HUES6 (cell line): ENCODE data around the gene SPAG9.

ENCODE experiments used
- H3K27ac ChIP-seq: 2 replicates; pipeline ENCODE4 v1.7.0; 2013; ENCODE audit warnings: low read depth, mild to moderate bottlenecking, low read length, inconsistent platforms
- H3K27me3 ChIP-seq: 2 replicates; pipeline ENCODE4 v1.6.1; 2013; ENCODE audit warnings: low read length; ENCODE audit not compliant: control insufficient read depth, insufficient read depth
- H3K36me3 ChIP-seq: 2 replicates; pipeline ENCODE4 v1.6.1; 2013; ENCODE audit warnings: low read length; ENCODE audit not compliant: control insufficient read depth, insufficient read depth
- H3K4me1 ChIP-seq: 2 replicates; pipeline ENCODE4 v1.6.1; 2013; ENCODE audit warnings: low read length; ENCODE audit not compliant: control insufficient read depth, insufficient read depth
- H3K4me3 ChIP-seq: 2 replicates; pipeline ENCODE4 v1.5.1; 2013; ENCODE audit warnings: low read depth, low read length
- H3K9ac ChIP-seq: one replicate; pipeline ENCODE4 v1.6.1; 2013; ENCODE audit warnings: mild to moderate bottlenecking, low read length
- H3K9me3 ChIP-seq: 2 replicates; pipeline ENCODE4 v1.6.1; 2013; ENCODE audit warnings: low read depth, low read length; ENCODE audit not compliant: control insufficient read depth, insufficient read depth

The SPAG9 gene

DNA sequence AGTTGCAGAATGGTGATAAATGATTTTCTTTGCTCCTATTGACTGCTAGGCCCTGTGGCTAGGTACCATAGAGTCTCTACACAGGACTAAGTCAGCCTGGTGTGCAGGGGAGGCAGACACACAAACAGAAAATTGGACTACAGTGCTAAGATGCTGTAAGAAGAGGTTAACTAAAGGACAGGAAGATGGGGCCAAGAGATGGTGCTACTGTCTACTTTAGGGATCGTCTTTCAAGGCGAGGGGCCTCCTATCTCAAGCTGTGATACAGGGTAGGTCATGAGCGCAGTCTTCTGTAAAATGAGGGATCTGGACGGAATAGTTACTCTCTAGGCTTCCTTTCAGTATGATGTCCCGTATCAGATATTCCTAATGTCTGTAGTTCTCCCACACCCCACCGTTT is 33.5 kb upstream of the SPAG9 start:
- Histone ChIP-seq H3K27me3 (no peaks in the 10 kb centered on the region), H3K9me3 (no peaks in the 10 kb centered on the region), H3K27ac (peak overlapping the region; percentile 29; the same call in 1 of the 2 replicates), H3K9ac (peak overlapping the region; percentile 95), H3K4me3 (peak overlapping the region; percentile 94), H3K36me3 (peaks cover 40% of the 10 kb centered on the region), H3K4me1 (peaks cover 10% of the 10 kb centered on the region; the same call in 1 of the 2 replicates)

DNA sequence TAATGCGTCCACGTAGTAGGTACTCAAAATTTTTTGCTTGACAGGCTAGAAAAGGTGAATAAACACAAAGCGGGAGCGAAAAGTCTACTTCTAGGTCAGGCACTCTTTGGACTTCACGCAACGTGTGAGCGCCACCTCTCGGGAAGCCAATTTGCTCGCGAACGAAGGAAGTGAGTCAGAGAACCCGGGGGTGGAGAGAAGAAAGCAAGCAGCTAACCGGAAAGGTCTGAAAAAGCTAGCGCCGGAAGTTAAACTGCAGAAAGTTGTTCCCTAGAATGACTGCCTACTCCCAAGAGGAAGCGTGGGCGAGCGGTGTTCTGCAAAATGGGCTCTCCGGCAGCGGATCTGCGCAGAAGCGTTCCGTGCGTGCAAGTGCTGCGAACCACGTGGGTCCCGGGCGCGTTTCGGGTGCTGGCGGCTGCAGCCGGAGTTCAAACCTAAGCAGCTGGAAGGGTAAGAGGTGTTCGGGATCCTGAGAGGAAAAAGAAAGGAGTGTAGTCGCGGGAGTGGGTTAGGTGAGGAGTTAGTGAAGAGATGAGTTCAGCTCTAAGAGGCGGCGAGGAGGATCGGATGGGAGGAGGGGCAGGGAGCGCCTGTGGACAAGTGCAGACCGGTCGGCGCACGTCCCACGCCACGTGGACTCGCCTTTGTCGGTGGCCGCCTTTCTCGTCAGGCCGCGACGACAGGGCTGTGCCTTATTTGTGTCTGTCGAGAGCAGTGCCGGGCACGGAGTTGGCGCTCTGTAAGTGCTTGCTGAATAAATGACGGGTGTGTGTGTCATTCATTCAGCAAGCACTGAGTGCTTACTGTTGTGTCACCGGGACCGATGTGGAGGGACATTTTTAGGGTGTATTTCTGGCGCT is 32.8 kb upstream of the SPAG9 start, which contains the start of gene NME1:
Gene NME1, plus strand, starts transcription at position 350 of the 863 bp plus-strand sequence. CDS start 2,096 bp downstream, outside the sequence.
- Histone ChIP-seq H3K27me3 (no peaks in the 10 kb centered on the region), H3K9ac (peak within 1 kb of the TSS; percentile 95), H3K36me3 (peaks cover 32% of the 10 kb centered on the region), H3K27ac (peak within 1 kb of the TSS; percentile 29; the same call in 1 of the 2 replicates), H3K9me3 (no peaks in the 10 kb centered on the region), H3K4me3 (peak within 1 kb of the TSS; percentile 94), H3K4me1 (peaks cover 10% of the 10 kb centered on the region; the same call in 1 of the 2 replicates)

DNA sequence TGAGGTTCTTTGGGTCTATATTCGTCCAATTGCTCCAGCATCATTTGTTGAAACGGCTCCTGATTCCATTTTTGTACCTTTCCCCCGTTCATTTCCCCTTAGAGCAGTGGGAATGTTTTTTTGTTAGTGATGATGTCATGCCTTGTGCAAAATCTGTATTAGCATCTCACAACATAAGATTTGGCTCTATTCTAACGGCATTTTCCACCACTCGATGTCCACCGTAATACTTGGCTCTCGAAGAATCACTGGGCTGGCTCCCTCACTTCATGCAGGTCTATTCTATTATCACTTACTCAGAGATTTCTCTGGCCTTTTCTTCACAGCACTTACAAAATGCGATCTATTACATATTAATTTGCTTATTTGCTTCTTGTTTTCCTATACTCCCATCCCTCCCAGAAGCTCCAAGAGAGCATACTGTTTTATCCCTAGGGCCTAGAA is 32.1 kb upstream of the SPAG9 start:
- Histone ChIP-seq H3K9ac (peak overlapping the region; percentile 40), H3K27ac (peak overlapping the region; percentile 8; the same call in 1 of the 2 replicates), H3K27me3 (no peaks in the 10 kb centered on the region), H3K36me3 (peaks cover 26% of the 10 kb centered on the region), H3K9me3 (no peaks in the 10 kb centered on the region), H3K4me1 (peaks cover 10% of the 10 kb centered on the region; the same call in 1 of the 2 replicates), H3K4me3 (peak overlapping the region; percentile 54)

DNA sequence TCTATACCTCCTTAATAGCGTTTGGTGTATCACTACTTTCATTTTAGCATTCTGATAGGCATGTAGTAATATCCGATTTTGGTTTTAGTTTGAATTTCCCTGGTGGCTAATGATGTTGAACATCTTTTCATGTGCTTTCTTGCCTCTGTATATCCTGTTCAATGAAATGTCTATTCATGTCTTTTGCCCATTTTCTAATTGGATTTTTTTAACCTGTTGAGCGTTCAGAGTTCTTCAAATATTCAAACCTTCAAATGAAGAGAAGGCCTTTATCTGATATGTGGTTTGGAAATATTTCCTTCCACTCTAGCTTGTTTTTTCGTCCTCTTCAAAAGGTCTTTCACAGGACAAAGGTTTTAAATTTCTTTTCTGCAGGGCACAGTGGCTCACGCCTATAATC is 30.3 kb upstream of the SPAG9 start:
- H3K27ac ChIP-seq = no peak overlapping the region
- H3K9ac ChIP-seq = no peak overlapping the region
- peaks cover 8% of the 10 kb centered on the region for H3K36me3 ChIP-seq
- H3K9me3 ChIP-seq = no peaks in the 10 kb centered on the region
- H3K4me3 ChIP-seq = no peak overlapping the region
- H3K4me1 ChIP-seq = peaks cover 10% of the 10 kb centered on the region; the same call in 1 of the 2 replicates
- no peaks in the 10 kb centered on the region for H3K27me3 ChIP-seq

DNA sequence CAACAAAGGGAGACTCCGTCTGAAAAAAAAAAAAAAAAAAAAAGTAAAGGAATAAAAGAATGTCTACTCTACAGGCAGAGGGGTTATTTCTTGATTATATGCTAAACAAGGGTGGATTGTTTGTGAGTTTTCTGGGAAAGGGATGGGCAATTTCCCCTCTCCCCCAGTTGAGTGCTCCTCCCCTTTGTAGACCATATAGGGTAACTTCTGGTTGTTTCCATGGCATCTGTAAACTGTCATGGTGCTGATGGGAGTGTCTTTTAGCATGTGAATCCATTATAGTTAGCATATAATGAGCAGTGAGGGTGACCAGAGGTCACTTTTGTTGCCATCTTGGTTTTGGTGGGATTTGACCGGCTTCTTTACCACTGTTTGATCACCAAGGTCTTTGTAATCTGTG is 28.5 kb upstream of the SPAG9 start:
- Histone ChIP-seq H3K9me3 (no peaks in the 10 kb centered on the region), H3K4me3 (no peak overlapping the region), H3K27me3 (no peaks in the 10 kb centered on the region), H3K9ac (no peak overlapping the region), H3K36me3 (no peaks in the 10 kb centered on the region), H3K27ac (no peak overlapping the region), H3K4me1 (peaks cover 11% of the 10 kb centered on the region; the same call in 1 of the 2 replicates)

DNA sequence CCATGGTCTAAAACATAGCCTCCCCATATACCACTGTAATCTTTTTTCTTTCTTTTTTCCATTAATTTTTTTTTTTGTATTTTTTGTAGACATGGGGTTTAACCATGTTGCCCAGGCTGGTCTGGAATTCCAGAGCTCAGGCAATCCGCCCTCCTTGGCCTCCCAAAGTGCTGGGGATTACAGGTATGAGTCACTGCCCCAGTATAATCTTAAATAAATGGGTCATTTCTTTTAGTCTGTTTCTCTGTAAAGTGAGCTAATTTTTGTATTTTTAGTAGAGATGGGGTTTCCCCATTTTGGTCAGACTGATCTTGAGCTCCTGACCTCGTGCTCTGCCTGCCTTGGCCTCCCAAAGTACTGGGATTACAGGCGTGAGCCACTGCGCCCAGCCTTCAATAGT is 27.0 kb upstream of the SPAG9 start:
- Histone ChIP-seq H3K4me1 (peaks cover 8% of the 10 kb centered on the region; the same call in 1 of the 2 replicates), H3K9ac (no peak overlapping the region)

DNA sequence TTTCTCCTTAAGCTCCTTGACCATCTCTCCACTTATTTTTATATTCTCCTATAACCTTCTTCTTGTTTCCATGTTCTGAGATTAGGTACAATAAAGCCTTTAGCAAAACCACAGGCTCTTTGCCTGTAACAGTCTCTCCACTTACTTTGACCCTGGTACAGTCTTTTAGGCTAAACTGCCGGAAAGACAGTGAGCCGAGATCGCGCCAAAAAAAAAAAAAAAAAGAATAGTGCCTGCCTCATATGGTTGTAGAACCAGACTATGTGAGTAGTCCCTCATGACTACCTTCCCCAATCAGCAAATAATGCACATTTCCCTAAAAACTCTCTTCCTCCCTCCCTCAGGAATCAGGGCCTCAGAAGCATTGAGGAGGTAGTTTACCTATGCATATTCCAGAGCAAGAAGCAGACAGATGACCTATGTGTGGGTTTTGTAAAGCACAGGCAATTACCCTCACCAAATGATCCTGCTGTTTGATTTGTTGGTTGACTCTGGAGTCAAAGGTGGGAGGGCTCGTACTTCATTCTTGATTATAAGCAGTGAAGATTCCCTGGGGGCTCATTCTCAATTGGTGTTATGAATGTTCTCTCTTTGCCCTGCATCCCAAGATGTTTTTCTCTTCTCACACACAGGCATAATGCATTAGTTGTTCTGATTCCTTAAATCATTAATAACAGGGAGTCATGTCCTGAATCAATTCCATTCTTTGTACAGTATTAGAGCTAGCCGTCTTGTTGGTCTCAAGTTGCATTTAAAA is 23.8 kb upstream of the SPAG9 start:
- Histone ChIP-seq H3K9me3 (no peaks in the 10 kb centered on the region), H3K9ac (no peak overlapping the region), H3K4me1 (0 out of 2 replicates have a peak, but pooled peaks cover 6% of the 10 kb centered on the region)

More for the DNA sequence above, 27.0 kb upstream of the SPAG9 start:
- Histone ChIP-seq H3K4me3 (no peak overlapping the region), H3K9me3 (no peaks in the 10 kb centered on the region), H3K27me3 (no peaks in the 10 kb centered on the region), H3K27ac (no peak overlapping the region), H3K36me3 (no peaks in the 10 kb centered on the region)

DNA sequence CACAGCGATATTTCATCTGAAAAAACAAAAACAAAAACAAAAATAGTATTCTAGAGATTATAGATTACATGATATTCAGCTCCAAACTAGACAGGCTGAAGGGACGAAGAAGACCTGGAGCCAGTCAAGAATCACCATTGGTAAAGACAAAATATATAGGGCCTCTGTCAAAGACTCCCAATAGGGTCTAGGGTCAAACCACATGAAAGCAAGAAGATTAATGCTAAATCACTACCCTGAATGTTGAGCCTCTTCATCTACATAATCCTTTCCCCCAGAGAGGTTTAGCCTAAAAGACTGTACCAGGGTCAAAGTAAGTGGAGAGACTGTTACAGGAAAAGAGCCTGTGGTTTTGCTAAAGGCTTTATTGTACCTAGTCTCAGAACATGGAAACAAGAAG is 21.9 kb upstream of the SPAG9 start:
- H3K9ac ChIP-seq = no peak overlapping the region
- no peaks in the 10 kb centered on the region for H3K27me3 ChIP-seq
- H3K27ac ChIP-seq = no peak overlapping the region
- H3K4me3 ChIP-seq = no peak overlapping the region
- H3K9me3 ChIP-seq = no peaks in the 10 kb centered on the region
- no peaks in the 10 kb centered on the region for H3K36me3 ChIP-seq
- 0 out of 2 replicates have a peak, but pooled peaks cover 6% of the 10 kb centered on the region for H3K4me1 ChIP-seq

More for the DNA sequence above, 23.8 kb upstream of the SPAG9 start:
- H3K36me3 ChIP-seq = no peaks in the 10 kb centered on the region
- H3K27ac ChIP-seq = no peak overlapping the region
- no peak overlapping the region for H3K4me3 ChIP-seq
- H3K27me3 ChIP-seq = no peaks in the 10 kb centered on the region

DNA sequence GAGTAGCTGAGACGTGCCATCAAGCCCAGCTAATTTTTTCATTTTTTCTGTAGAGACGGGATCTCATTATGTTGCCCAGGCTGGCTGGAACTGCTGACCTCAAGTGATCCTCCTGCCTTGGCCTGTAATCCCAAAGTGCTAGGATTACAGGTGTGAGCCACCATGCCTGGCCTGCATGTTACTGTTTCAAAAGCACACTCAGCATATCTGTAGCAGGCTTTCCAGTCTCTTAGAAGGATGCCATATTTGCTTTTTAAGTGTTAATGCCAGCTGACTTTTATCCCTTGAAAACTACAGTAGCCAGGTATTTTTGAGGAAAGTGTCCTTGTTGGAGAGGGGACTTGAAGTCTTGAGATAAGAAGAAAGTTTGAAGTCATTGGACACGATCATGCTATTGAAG is 15.3 kb upstream of the SPAG9 start:
- Histone ChIP-seq H3K9ac (no peak overlapping the region), H3K36me3 (no peaks in the 10 kb centered on the region), H3K9me3 (peaks cover 3% of the 10 kb centered on the region; the same call in 1 of the 2 replicates), H3K4me1 (no peaks in the 10 kb centered on the region), H3K4me3 (no peak overlapping the region), H3K27ac (no peak overlapping the region), H3K27me3 (no peaks in the 10 kb centered on the region)

DNA sequence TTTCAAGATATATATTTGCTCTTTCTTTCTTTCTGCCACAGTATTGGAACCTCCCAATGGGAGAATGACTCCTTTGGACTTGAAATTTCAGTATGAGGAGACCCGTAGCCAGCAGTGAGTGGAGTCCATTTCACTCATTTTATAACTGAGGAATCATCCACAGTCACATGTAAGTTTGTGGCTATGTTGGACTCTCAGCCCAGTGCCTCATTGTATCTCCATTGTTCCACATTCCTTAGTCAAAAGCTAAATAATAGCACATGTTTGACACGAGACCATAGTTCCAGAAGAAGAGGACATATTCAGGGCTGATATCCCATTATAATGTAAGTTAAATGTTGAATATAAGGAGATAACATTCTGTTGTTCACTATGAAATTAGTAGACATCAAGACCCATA is 12.7 kb upstream of the SPAG9 start:
- no peak overlapping the region for H3K4me3 ChIP-seq
- H3K27ac ChIP-seq = no peak overlapping the region
- peaks cover 3% of the 10 kb centered on the region; the same call in 1 of the 2 replicates for H3K9me3 ChIP-seq
- no peaks in the 10 kb centered on the region for H3K36me3 ChIP-seq
- no peaks in the 10 kb centered on the region for H3K27me3 ChIP-seq
- H3K4me1 ChIP-seq = no peaks in the 10 kb centered on the region
- H3K9ac ChIP-seq = no peak overlapping the region
